GM13976 (cell line): Measurements from ENCODE around the gene HSD17B13.

ENCODE experiments used
- DNase-seq: peaks from one replicate; pipeline ENCODE4 v3.0.0; 2012; ENCODE audit warnings: low spot score
- CTCF ChIP-seq: IDR thresholded peaks from 2 replicates; pipeline ENCODE4 v1.5.1; 2012; ENCODE audit warnings: borderline replicate concordance, mild to moderate bottlenecking; ENCODE audit not compliant: insufficient read depth; ENCODE audit errors: extremely low read depth, missing control alignments, control extremely low read depth
- in situ Hi-C: fragments of 300-500 bp; cut with MboI; formaldehyde crosslinking; loops from one replicate; pipeline ENCODE4 v1.12.0; 2022; ENCODE audit warnings: low sequenced_read_pairs, mixed read lengths, inconsistent platforms; ENCODE audit not compliant: unreplicated experiment

HSD17B13 gene

GRCh38 chr4:87257523-87257922, 65.2 kb downstream of the HSD17B13 start:
- in situ Hi-C loops, result no loop called here

GRCh38 chr4:87255755-87256154, 66.9 kb downstream of the HSD17B13 start:
- in situ Hi-C loops, result no loop called here
- no peak for TF ChIP-seq CTCF
- no peak for DNase-seq

More at GRCh38 chr4:87257523-87257922, 65.2 kb downstream of the HSD17B13 start:
- no peak for DNase-seq
- no peak for TF ChIP-seq CTCF
